Calu3 (cell line): ENCODE data around the gene KRTAP5-5. TPM values are rescaled to one million over a fixed set of nuclear protein-coding genes. Genes with fewer than 3 reads are reported as not detected.

Experiments used
- BruUV-seq: library from RNA; stranded (reverse); fragments of 400-500 nt; replicated peaks from 2 replicates; lab custom pipeline; 2021; lab: Mats Ljungman, UMichigan
- CTCF ChIA-PET: fragments of 300-600 bp; sonication (Branson Sonifier 250); formaldehyde crosslinking; loops from one replicate; lab custom pipeline; 2022; ENCODE audit warnings: antibody characterized with exemption; lab: Charles Lee
- DNase-seq: peaks from one replicate; pipeline ENCODE4 v3.0.0; 2022
- H3K27ac Mint-ChIP-seq: one replicate; pipeline ENCODE4 v1.8.0; 2022; ENCODE audit warnings: mixed read lengths; ENCODE audit not compliant: unreplicated experiment
- H3K27me3 Mint-ChIP-seq: one replicate; pipeline ENCODE4 v1.8.0; 2022; ENCODE audit warnings: mixed read lengths; ENCODE audit not compliant: unreplicated experiment
- H3K36me3 Mint-ChIP-seq: one replicate; pipeline ENCODE4 v1.8.0; 2022; ENCODE audit warnings: mild to moderate bottlenecking, moderate library complexity, mixed read lengths; ENCODE audit not compliant: insufficient read depth, unreplicated experiment
- H3K4me1 Mint-ChIP-seq: one replicate; pipeline ENCODE4 v1.8.0; 2022; ENCODE audit warnings: mild to moderate bottlenecking, low read depth, mixed read lengths; ENCODE audit not compliant: unreplicated experiment
- H3K4me3 Mint-ChIP-seq: one replicate; pipeline ENCODE4 v1.8.0; 2022; ENCODE audit warnings: mild to moderate bottlenecking, low read depth, moderate library complexity, mixed read lengths; ENCODE audit not compliant: unreplicated experiment
- H3K9me3 Mint-ChIP-seq: one replicate; pipeline ENCODE4 v1.8.0; 2022; ENCODE audit warnings: low read depth, mixed read lengths; ENCODE audit not compliant: unreplicated experiment
- intact Hi-C: fragments of 100-400 bp; cut with micrococcal nuclease; formaldehyde crosslinking; loops from one replicate; pipeline ENCODE4 v1.10.0; 2022; ENCODE audit not compliant: unreplicated experiment
- total RNA-seq: library from RNA; stranded (reverse); gene quantifications from 2 replicates; pipeline ENCODE4 v1.2.3, GENCODE V29; 2022
- TF ChIP-seq, protein P1 (sequence below): fragments of 200-600 bp; IDR thresholded peaks from one replicate; pipeline ENCODE4 v1.8.0; 2022; ENCODE audit warnings: antibody characterized with exemption; ENCODE audit not compliant: unreplicated experiment

KRTAP5-5 gene
- total RNA-seq, 1 experiment from 2014 or later: not detected

DNA sequence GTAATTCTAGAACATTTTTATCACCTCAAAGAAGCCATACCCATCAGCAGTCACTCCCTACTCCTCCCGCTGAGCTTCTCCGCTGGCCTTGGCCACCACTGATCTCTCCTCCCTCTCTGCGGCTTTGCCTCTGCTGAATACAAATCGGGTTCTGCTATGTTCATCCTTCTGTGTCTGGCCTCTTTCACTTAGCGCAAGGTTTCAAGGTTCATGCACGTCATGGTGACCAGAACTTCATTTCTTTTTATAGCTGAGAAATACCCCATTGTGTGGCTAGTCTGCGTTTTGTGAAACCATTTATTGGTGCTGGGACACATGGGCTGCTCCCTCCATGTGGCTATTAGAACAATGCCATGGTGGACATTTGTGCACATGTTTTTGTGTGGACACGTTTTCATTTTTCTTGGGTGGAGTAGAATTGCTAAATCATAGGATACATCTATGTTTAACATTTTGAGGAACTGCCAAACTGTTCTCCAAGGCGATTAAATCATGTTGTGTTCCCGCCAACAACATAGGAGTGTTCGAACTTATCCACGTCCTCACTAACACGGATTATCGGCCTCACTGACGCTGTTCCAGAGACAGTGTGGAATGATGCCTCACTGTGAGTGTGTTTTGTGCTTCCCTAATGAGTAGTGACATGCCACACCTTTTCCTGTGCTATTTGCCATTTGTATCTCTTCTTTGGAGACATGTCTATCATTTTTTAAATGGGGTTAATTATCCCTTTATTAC is 43.2 kb downstream of the KRTAP5-5 start:
- no peak overlapping the region for H3K27ac Mint-ChIP-seq
- no TSS peak for BruUV-seq
- H3K36me3 Mint-ChIP-seq: no peaks in the 10 kb centered on the region
- CTCF ChIA-PET: no interaction called here
- intact Hi-C loops: no loop called here
- H3K4me1 Mint-ChIP-seq: no peaks in the 10 kb centered on the region
- H3K27me3 Mint-ChIP-seq: peaks cover 100% of the 10 kb centered on the region
- TF ChIP-seq, protein P1, sequence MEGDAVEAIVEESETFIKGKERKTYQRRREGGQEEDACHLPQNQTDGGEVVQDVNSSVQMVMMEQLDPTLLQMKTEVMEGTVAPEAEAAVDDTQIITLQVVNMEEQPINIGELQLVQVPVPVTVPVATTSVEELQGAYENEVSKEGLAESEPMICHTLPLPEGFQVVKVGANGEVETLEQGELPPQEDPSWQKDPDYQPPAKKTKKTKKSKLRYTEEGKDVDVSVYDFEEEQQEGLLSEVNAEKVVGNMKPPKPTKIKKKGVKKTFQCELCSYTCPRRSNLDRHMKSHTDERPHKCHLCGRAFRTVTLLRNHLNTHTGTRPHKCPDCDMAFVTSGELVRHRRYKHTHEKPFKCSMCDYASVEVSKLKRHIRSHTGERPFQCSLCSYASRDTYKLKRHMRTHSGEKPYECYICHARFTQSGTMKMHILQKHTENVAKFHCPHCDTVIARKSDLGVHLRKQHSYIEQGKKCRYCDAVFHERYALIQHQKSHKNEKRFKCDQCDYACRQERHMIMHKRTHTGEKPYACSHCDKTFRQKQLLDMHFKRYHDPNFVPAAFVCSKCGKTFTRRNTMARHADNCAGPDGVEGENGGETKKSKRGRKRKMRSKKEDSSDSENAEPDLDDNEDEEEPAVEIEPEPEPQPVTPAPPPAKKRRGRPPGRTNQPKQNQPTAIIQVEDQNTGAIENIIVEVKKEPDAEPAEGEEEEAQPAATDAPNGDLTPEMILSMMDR: no peak
- no peaks in the 10 kb centered on the region for H3K9me3 Mint-ChIP-seq
- H3K4me3 Mint-ChIP-seq: no peak overlapping the region
- no peak for DNase-seq

- Mint-ChIP-seq H3K4me1 (no peaks in the 10 kb centered on the region), H3K4me3 (no peak overlapping the region), H3K27ac (no peak overlapping the region), H3K27me3 (peaks cover 100% of the 10 kb centered on the region), H3K9me3 (no peaks in the 10 kb centered on the region), H3K36me3 (no peaks in the 10 kb centered on the region)
- CTCF ChIA-PET: no interaction called here
- intact Hi-C loops: no loop called here
- DNase-seq: no peak
- TF ChIP-seq, protein P1: no peak
- BruUV-seq: no TSS peak
Observed at GRCh38 chr11:1673446-1674172, 44.0 kb downstream of the KRTAP5-5 start.

GRCh38 chr11:1674173-1675131 is 44.9 kb downstream of the KRTAP5-5 start:
- H3K27me3 Mint-ChIP-seq: peaks cover 91% of the 10 kb centered on the region
- H3K9me3 Mint-ChIP-seq: no peaks in the 10 kb centered on the region
- TF ChIP-seq, protein P1: no peak
- CTCF ChIA-PET: no interaction called here
- H3K4me1 Mint-ChIP-seq: no peaks in the 10 kb centered on the region
- DNase-seq: no peak
- intact Hi-C loops: no loop called here
- no peak overlapping the region for H3K4me3 Mint-ChIP-seq
- no TSS peak for BruUV-seq
- H3K36me3 Mint-ChIP-seq: no peaks in the 10 kb centered on the region
- no peak overlapping the region for H3K27ac Mint-ChIP-seq

DNA sequence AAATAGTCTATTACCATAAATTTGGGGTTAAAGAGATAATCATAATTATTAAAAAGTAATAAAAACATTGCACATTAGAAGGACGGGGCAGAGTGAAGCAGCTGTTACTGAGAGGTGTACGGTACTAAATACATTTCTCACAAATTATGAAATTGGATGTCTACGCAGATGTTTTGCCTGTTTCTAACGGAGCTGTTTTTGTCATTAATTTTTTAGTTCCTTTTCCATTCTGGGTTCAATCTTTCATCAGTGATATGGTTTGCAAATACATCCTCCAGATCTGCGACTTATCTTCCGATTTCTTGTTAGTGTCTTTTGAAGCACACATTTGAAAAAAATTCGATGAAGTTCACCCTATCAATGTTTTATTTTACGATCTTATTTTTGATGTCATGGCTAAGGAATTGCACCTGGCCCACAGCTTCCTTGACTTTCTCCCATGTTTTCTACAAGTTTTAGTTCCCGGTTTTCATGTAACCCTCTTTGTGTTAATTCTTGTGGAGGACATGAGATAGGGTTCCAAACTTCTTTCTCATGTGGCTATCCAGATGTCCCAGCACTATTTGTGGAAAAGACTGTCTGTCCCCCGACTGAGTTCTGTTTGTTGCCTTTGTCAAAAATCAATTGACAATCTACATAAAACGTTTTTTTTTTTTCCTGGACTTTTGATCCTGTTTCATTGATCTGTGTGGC is 46.1 kb downstream of the KRTAP5-5 start:
- CTCF ChIA-PET: interaction anchor here (1.5 kb wide), 1 partner anchor 23 kb away, joined by 5 read pairs; no protein-coding TSS in a partner anchor
- intact Hi-C loops: no loop called here
- Mint-ChIP-seq H3K36me3 (no peaks in the 10 kb centered on the region), H3K4me3 (no peak overlapping the region), H3K4me1 (no peaks in the 10 kb centered on the region), H3K27ac (no peak overlapping the region), H3K27me3 (peaks cover 79% of the 10 kb centered on the region), H3K9me3 (no peaks in the 10 kb centered on the region)
- TF ChIP-seq, protein P1: no peak
- no peak for DNase-seq
- BruUV-seq: no TSS peak
